K562 (cell line): ENCODE data around the gene CNGA1. TPM values are rescaled to one million over a fixed set of nuclear protein-coding genes. Genes with fewer than 3 reads are reported as not detected.
A peak's percentile ranks its signal among the peaks of the same experiment; 100 is the strongest.

Experiments
- ARNT ChIP-seq, 2 experiments: fragments of 450-650 bp; IDR thresholded peaks; 2 replicates each; pipeline ENCODE4 v1.6.1; 2016; ENCODE audit warnings: mild to moderate bottlenecking in 1 of 2
- CSDE1 ChIP-seq, 2 experiments: fragments of 450-650 bp; IDR thresholded peaks; 2 replicates each; pipeline ENCODE4 v1.6.1; 2016; ENCODE audit warnings: mild to moderate bottlenecking in 1 of 2
- DACH1 ChIP-seq: fragments of 450-650 bp; IDR thresholded peaks from 2 replicates; pipeline ENCODE4 v1.6.1; 2018; ENCODE audit not compliant: partially characterized antibody
- GATAD2A ChIP-seq: fragments of 450-650 bp; IDR thresholded peaks from 2 replicates; pipeline ENCODE4 v1.6.1; 2017
- HDAC2 ChIP-seq: fragments of 450-650 bp; IDR thresholded peaks from 2 replicates; pipeline ENCODE4 v1.6.1; 2016; ENCODE audit warnings: mild to moderate bottlenecking
- HNRNPL ChIP-seq: fragments of 200-400 bp; formaldehyde crosslinking; IDR thresholded peaks from 2 replicates; pipeline ENCODE4 v1.6.1; 2017; ENCODE audit warnings: low read depth, mild to moderate bottlenecking, low read length
- KDM1A ChIP-seq, 2 experiments: fragments of 450-650 bp; IDR thresholded peaks; 2 replicates each; pipeline ENCODE4 v1.6.1; 2016; ENCODE audit warnings: mild to moderate bottlenecking in 2 of 2
- NFE2 ChIP-seq: IDR thresholded peaks from 2 replicates; pipeline ENCODE4 v1.6.1; 2014; ENCODE audit warnings: antibody characterized with exemption, low read depth
- RUNX1 ChIP-seq: sonication (generic); IDR thresholded peaks from 2 replicates; pipeline ENCODE4 v1.6.1; 2016; ENCODE audit warnings: antibody characterized with exemption, low read depth
- TAF1 ChIP-seq: IDR thresholded peaks from 2 replicates; pipeline ENCODE4 v1.6.1; 2011; ENCODE audit warnings: mild to moderate bottlenecking, low read length, moderate library complexity; ENCODE audit not compliant: insufficient read depth, control insufficient read depth, severe bottlenecking; ENCODE audit errors: extremely low read depth
- TCF3 ChIP-seq: sonication (generic); formaldehyde crosslinking; IDR thresholded peaks from 2 replicates; pipeline ENCODE4 v1.4.0; 2020; ENCODE audit warnings: mild to moderate bottlenecking, missing genetic modification reagents
- TEAD4 ChIP-seq, 2 experiments: sonication (generic) in 1 of 2; formaldehyde crosslinking in 1 of 2; IDR thresholded peaks; 2 replicates each; pipeline versions ENCODE4 v1.6.1 to v1.8.0; 2012 to 2022; ENCODE audit warnings: borderline replicate concordance in 1 of 2, inconsistent platforms in 1 of 2, low read length in 1 of 2, mild to moderate bottlenecking in 1 of 2, missing genetic modification reagents in 1 of 2
- TRIM28 ChIP-seq: fragments of 450-650 bp; IDR thresholded peaks from 2 replicates; pipeline ENCODE4 v1.6.1; 2017
- ZNF143 ChIP-seq: sonication (generic); formaldehyde crosslinking; IDR thresholded peaks from 2 replicates; pipeline ENCODE4 v1.9.0; 2022; ENCODE audit warnings: mild to moderate bottlenecking, missing genetic modification reagents
- ZNF444 ChIP-seq: fragments of 250-450 bp; sonication (Bioruptor Pico); IDR thresholded peaks from 2 replicates; pipeline ENCODE4 v1.4.0; 2020; ENCODE audit warnings: mild to moderate bottlenecking, moderate library complexity
- ZNF57 ChIP-seq: fragments of 450-650 bp; formaldehyde crosslinking; IDR thresholded peaks from 2 replicates; pipeline ENCODE4 v1.4.0; 2020; ENCODE audit warnings: mild to moderate bottlenecking, moderate library complexity
- ZNF766 ChIP-seq: fragments of 200-800 bp; sonication (Bioruptor generic); conservative IDR thresholded peaks from 2 replicates; pipeline ENCODE4 v1.6.1; 2016; ENCODE audit warnings: missing genetic modification characterization, missing compliant biosample characterization
- polyA plus RNA-seq, 8 experiments: library from polyadenylated mRNA; depleted of rRNA in 4 of 8; stranded (reverse) in 5 of 8; unstranded in 3 of 8; fragments of >200 nt; fragmentation: Nextera tagmentation in 2 of 8; fragmentation: Illumina TruSeq in 1 of 8; extraction: Ambion mirVana in 2 of 8; extraction: Trizol in 1 of 8; gene quantifications; 2 replicates each; pipeline versions ENCODE4 v1.2.1 to v1.2.3, GENCODE V29; 2011 to 2014; ENCODE audit warnings: inconsistent platforms in 1 of 8, missing spikeins in 1 of 8
- total RNA-seq, 7 experiments: library from RNA; depleted of rRNA in 6 of 7; stranded (reverse); fragments of >200 nt in 6 of 7; fragmentation: Illumina TruSeq in 2 of 7; extraction: Trizol in 2 of 7; gene quantifications; 2 replicates each; pipeline versions ENCODE4 v1.2.1 to v1.2.3, GENCODE V29; 2011 to 2021; ENCODE audit warnings: low replicate concordance in 1 of 7
- TF ChIP-seq, protein P1 (sequence below): fragments of 250-450 bp; sonication (Bioruptor Pico); IDR thresholded peaks from 2 replicates; pipeline ENCODE4 v1.8.0; 2022; ENCODE audit warnings: inconsistent platforms, mild to moderate bottlenecking, moderate library complexity, borderline replicate concordance
- TF ChIP-seq, protein P2 (sequence below): fragments of 200-600 bp; sonication (generic); IDR thresholded peaks from one replicate; pipeline ENCODE4 v1.6.1; 2012; ENCODE audit warnings: mild to moderate bottlenecking, low read depth, low read length, inconsistent platforms

The CNGA1 gene
- total and polyA plus RNA-seq, 9 of the 15 experiments (the other 6 are each of a cell fraction or from before 2014, with no cell fraction given): 0.03 to 0.29 (median 0.04) TPM; not detected in 5

DNA sequence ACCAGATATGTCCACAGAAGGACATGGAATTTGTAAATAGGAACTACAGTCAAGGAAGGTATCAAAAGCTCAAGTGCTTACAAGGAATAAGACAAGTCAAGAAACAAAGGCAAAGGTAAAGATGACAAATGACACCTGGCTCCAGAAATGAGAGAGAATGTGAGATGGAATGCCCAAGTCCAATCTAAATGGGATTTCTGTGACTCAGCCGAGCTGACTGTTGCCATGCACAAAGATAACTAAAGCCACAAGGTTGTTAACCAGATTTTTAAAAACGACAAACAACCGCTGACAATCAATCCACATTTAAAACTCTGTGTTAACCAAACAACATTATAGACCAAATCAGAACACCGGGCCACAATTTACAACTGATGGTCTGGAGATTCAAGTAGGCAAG, 103.2 kb downstream of the CNGA1 start (continued):
- TF ChIP-seq ZNF143 (CRISPR knock-in tag) (no peak), TRIM28 (0 out of 2 replicates have a peak, but pooled peaks have one; percentile 66), TEAD4 (IDR thresholded peaks at IDR 0.05; ENCODE audit: low read length) (peak; percentile 23; the same call in 1 of the 2 replicates), TEAD4 (CRISPR knock-in tag; IDR thresholded peaks at IDR 0.05; ENCODE audit: borderline replicate concordance) (no peak), RUNX1 (no peak), DACH1 (no peak), NFE2 (peak; percentile 15; the same call in 1 of the 2 replicates), TAF1 (no peak), HDAC2 (peak; percentile 63; the same call in 1 of the 2 replicates), HNRNPL (no peak), TCF3 (no peak), CSDE1 (IDR thresholded peaks at IDR 0.05) (no peak), ZNF766 (CRISPR knock-in tag) (no peak), ZNF444 (CRISPR knock-in tag) (no peak), ARNT (IDR thresholded peaks at IDR 0.05) (0 out of 4 replicates have a peak, but pooled peaks of 1 of the 2 experiments have one; percentile 38), ZNF57 (CRISPR knock-in tag) (no peak), GATAD2A (no peak), KDM1A (IDR thresholded peaks at IDR 0.05) (peak; percentile 93 to 95)
- TF ChIP-seq, protein P1, sequence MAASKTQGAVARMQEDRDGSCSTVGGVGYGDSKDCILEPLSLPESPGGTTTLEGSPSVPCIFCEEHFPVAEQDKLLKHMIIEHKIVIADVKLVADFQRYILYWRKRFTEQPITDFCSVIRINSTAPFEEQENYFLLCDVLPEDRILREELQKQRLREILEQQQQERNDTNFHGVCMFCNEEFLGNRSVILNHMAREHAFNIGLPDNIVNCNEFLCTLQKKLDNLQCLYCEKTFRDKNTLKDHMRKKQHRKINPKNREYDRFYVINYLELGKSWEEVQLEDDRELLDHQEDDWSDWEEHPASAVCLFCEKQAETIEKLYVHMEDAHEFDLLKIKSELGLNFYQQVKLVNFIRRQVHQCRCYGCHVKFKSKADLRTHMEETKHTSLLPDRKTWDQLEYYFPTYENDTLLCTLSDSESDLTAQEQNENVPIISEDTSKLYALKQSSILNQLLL (CRISPR knock-in tag): no peak
- TF ChIP-seq, protein P2, sequence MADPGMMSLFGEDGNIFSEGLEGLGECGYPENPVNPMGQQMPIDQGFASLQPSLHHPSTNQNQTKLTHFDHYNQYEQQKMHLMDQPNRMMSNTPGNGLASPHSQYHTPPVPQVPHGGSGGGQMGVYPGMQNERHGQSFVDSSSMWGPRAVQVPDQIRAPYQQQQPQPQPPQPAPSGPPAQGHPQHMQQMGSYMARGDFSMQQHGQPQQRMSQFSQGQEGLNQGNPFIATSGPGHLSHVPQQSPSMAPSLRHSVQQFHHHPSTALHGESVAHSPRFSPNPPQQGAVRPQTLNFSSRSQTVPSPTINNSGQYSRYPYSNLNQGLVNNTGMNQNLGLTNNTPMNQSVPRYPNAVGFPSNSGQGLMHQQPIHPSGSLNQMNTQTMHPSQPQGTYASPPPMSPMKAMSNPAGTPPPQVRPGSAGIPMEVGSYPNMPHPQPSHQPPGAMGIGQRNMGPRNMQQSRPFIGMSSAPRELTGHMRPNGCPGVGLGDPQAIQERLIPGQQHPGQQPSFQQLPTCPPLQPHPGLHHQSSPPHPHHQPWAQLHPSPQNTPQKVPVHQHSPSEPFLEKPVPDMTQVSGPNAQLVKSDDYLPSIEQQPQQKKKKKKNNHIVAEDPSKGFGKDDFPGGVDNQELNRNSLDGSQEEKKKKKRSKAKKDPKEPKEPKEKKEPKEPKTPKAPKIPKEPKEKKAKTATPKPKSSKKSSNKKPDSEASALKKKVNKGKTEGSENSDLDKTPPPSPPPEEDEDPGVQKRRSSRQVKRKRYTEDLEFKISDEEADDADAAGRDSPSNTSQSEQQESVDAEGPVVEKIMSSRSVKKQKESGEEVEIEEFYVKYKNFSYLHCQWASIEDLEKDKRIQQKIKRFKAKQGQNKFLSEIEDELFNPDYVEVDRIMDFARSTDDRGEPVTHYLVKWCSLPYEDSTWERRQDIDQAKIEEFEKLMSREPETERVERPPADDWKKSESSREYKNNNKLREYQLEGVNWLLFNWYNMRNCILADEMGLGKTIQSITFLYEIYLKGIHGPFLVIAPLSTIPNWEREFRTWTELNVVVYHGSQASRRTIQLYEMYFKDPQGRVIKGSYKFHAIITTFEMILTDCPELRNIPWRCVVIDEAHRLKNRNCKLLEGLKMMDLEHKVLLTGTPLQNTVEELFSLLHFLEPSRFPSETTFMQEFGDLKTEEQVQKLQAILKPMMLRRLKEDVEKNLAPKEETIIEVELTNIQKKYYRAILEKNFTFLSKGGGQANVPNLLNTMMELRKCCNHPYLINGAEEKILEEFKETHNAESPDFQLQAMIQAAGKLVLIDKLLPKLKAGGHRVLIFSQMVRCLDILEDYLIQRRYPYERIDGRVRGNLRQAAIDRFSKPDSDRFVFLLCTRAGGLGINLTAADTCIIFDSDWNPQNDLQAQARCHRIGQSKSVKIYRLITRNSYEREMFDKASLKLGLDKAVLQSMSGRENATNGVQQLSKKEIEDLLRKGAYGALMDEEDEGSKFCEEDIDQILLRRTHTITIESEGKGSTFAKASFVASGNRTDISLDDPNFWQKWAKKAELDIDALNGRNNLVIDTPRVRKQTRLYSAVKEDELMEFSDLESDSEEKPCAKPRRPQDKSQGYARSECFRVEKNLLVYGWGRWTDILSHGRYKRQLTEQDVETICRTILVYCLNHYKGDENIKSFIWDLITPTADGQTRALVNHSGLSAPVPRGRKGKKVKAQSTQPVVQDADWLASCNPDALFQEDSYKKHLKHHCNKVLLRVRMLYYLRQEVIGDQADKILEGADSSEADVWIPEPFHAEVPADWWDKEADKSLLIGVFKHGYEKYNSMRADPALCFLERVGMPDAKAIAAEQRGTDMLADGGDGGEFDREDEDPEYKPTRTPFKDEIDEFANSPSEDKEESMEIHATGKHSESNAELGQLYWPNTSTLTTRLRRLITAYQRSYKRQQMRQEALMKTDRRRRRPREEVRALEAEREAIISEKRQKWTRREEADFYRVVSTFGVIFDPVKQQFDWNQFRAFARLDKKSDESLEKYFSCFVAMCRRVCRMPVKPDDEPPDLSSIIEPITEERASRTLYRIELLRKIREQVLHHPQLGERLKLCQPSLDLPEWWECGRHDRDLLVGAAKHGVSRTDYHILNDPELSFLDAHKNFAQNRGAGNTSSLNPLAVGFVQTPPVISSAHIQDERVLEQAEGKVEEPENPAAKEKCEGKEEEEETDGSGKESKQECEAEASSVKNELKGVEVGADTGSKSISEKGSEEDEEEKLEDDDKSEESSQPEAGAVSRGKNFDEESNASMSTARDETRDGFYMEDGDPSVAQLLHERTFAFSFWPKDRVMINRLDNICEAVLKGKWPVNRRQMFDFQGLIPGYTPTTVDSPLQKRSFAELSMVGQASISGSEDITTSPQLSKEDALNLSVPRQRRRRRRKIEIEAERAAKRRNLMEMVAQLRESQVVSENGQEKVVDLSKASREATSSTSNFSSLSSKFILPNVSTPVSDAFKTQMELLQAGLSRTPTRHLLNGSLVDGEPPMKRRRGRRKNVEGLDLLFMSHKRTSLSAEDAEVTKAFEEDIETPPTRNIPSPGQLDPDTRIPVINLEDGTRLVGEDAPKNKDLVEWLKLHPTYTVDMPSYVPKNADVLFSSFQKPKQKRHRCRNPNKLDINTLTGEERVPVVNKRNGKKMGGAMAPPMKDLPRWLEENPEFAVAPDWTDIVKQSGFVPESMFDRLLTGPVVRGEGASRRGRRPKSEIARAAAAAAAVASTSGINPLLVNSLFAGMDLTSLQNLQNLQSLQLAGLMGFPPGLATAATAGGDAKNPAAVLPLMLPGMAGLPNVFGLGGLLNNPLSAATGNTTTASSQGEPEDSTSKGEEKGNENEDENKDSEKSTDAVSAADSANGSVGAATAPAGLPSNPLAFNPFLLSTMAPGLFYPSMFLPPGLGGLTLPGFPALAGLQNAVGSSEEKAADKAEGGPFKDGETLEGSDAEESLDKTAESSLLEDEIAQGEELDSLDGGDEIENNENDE: no peak
